K562 (cell line): Measurements from ENCODE around the gene DRAXIN. TPM values are rescaled to one million over a fixed set of nuclear protein-coding genes. Genes with fewer than 3 reads are reported as not detected.

Source experiments
- ATF2 ChIP-seq: sonication (generic); formaldehyde crosslinking; IDR thresholded peaks from 2 replicates; pipeline ENCODE4 v1.8.1; 2022; ENCODE audit warnings: missing genetic modification reagents
- PYGO2 ChIP-seq: fragments of 450-650 bp; IDR thresholded peaks from 2 replicates; pipeline ENCODE4 v1.6.1; 2016; ENCODE audit warnings: mild to moderate bottlenecking, missing genetic modification characterization, moderate library complexity, missing compliant biosample characterization
- RAD21 ChIP-seq, 2 experiments: fragments of 250-450 bp in 1 of 2; fragments of 450-650 bp in 1 of 2; sonication (Bioruptor Pico) in 1 of 2; formaldehyde crosslinking in 1 of 2; IDR thresholded peaks in 1 of 2; conservative IDR thresholded peaks in 1 of 2; 2 replicates each; pipeline versions ENCODE4 v1.4.0 to v1.8.0; 2020 to 2022; ENCODE audit warnings: mild to moderate bottlenecking in 2 of 2, moderate library complexity in 1 of 2
- ZNF143 ChIP-seq: sonication (generic); formaldehyde crosslinking; IDR thresholded peaks from 2 replicates; pipeline ENCODE4 v1.9.0; 2022; ENCODE audit warnings: mild to moderate bottlenecking, missing genetic modification reagents
- polyA plus RNA-seq, 8 experiments: library from polyadenylated mRNA; depleted of rRNA in 4 of 8; stranded (reverse) in 5 of 8; unstranded in 3 of 8; fragments of >200 nt; fragmentation: Nextera tagmentation in 2 of 8; fragmentation: Illumina TruSeq in 1 of 8; extraction: Ambion mirVana in 2 of 8; extraction: Trizol in 1 of 8; gene quantifications; 2 replicates each; pipeline versions ENCODE4 v1.2.1 to v1.2.3, GENCODE V29; 2011 to 2014; ENCODE audit warnings: inconsistent platforms in 1 of 8, missing spikeins in 1 of 8
- total RNA-seq, 7 experiments: library from RNA; depleted of rRNA in 6 of 7; stranded (reverse); fragments of >200 nt in 6 of 7; fragmentation: Illumina TruSeq in 2 of 7; extraction: Trizol in 2 of 7; gene quantifications; 2 replicates each; pipeline versions ENCODE4 v1.2.1 to v1.2.3, GENCODE V29; 2011 to 2021; ENCODE audit warnings: low replicate concordance in 1 of 7
- TF ChIP-seq, protein P1 (sequence below): fragments of 200-600 bp; sonication (generic); IDR thresholded peaks from one replicate; pipeline ENCODE4 v1.6.1; 2012; ENCODE audit warnings: mild to moderate bottlenecking, low read depth, low read length, inconsistent platforms
- TF ChIP-seq, protein P2 (sequence below): fragments of 200-800 bp; sonication (Bioruptor generic); IDR thresholded peaks from 2 replicates; pipeline ENCODE4 v1.6.1; 2016; ENCODE audit warnings: missing genetic modification characterization, missing compliant biosample characterization

The DRAXIN gene
- total and polyA plus RNA-seq, 9 of the 15 experiments (the other 6 are each of a cell fraction or from before 2014, with no cell fraction given): 0.01 to 0.04 (median 0.01) TPM; not detected in 6

DNA sequence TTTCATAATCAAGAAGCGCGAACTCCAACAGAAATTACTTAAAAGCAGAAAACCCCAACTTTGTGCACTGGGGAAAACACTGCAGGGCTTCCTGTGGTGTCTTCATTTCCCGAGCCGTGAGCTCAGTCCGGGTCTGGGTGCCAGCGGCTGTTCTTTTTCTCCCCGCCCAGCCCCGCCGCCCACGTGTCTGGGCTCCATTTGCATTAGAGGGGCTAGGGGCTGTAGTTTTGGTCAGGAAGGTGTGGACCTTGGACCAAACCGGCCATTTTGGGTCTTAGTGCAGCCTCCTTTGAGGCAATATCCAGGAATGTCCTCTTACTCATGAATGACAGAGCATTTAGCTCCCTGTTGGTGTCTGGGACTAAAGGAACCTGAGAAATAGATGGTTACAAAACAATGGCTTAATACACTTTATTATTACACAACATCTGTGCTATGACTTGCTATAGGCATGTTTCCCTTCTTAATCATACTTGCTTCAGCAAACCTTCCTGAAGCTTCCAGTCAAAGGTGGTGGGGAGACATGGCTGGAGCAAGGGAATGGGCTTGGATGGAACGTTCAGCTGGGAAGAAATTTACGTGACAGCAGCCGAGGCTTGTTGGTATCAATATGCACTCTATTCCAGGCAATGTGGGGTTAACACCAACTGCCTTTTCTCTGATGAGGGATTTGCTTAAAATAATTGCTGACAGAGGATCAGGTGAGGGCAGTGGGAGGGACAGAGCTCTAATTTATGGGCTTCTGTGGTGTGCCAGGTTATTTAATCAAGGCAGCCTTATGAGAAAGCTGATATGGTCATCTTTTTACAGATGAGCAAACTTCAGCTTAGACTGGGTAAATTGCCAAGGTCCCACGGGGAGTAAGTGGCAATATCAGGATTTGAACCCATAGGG is 45.5 kb downstream of the DRAXIN start (continued):
- TF ChIP-seq, protein P1, sequence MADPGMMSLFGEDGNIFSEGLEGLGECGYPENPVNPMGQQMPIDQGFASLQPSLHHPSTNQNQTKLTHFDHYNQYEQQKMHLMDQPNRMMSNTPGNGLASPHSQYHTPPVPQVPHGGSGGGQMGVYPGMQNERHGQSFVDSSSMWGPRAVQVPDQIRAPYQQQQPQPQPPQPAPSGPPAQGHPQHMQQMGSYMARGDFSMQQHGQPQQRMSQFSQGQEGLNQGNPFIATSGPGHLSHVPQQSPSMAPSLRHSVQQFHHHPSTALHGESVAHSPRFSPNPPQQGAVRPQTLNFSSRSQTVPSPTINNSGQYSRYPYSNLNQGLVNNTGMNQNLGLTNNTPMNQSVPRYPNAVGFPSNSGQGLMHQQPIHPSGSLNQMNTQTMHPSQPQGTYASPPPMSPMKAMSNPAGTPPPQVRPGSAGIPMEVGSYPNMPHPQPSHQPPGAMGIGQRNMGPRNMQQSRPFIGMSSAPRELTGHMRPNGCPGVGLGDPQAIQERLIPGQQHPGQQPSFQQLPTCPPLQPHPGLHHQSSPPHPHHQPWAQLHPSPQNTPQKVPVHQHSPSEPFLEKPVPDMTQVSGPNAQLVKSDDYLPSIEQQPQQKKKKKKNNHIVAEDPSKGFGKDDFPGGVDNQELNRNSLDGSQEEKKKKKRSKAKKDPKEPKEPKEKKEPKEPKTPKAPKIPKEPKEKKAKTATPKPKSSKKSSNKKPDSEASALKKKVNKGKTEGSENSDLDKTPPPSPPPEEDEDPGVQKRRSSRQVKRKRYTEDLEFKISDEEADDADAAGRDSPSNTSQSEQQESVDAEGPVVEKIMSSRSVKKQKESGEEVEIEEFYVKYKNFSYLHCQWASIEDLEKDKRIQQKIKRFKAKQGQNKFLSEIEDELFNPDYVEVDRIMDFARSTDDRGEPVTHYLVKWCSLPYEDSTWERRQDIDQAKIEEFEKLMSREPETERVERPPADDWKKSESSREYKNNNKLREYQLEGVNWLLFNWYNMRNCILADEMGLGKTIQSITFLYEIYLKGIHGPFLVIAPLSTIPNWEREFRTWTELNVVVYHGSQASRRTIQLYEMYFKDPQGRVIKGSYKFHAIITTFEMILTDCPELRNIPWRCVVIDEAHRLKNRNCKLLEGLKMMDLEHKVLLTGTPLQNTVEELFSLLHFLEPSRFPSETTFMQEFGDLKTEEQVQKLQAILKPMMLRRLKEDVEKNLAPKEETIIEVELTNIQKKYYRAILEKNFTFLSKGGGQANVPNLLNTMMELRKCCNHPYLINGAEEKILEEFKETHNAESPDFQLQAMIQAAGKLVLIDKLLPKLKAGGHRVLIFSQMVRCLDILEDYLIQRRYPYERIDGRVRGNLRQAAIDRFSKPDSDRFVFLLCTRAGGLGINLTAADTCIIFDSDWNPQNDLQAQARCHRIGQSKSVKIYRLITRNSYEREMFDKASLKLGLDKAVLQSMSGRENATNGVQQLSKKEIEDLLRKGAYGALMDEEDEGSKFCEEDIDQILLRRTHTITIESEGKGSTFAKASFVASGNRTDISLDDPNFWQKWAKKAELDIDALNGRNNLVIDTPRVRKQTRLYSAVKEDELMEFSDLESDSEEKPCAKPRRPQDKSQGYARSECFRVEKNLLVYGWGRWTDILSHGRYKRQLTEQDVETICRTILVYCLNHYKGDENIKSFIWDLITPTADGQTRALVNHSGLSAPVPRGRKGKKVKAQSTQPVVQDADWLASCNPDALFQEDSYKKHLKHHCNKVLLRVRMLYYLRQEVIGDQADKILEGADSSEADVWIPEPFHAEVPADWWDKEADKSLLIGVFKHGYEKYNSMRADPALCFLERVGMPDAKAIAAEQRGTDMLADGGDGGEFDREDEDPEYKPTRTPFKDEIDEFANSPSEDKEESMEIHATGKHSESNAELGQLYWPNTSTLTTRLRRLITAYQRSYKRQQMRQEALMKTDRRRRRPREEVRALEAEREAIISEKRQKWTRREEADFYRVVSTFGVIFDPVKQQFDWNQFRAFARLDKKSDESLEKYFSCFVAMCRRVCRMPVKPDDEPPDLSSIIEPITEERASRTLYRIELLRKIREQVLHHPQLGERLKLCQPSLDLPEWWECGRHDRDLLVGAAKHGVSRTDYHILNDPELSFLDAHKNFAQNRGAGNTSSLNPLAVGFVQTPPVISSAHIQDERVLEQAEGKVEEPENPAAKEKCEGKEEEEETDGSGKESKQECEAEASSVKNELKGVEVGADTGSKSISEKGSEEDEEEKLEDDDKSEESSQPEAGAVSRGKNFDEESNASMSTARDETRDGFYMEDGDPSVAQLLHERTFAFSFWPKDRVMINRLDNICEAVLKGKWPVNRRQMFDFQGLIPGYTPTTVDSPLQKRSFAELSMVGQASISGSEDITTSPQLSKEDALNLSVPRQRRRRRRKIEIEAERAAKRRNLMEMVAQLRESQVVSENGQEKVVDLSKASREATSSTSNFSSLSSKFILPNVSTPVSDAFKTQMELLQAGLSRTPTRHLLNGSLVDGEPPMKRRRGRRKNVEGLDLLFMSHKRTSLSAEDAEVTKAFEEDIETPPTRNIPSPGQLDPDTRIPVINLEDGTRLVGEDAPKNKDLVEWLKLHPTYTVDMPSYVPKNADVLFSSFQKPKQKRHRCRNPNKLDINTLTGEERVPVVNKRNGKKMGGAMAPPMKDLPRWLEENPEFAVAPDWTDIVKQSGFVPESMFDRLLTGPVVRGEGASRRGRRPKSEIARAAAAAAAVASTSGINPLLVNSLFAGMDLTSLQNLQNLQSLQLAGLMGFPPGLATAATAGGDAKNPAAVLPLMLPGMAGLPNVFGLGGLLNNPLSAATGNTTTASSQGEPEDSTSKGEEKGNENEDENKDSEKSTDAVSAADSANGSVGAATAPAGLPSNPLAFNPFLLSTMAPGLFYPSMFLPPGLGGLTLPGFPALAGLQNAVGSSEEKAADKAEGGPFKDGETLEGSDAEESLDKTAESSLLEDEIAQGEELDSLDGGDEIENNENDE: no peak
- TF ChIP-seq RAD21 (CRISPR knock-in tag; conservative IDR thresholded peaks at IDR 0.05 in 1 of 2, IDR thresholded peaks at IDR 0.05 in 1 of 2) (no peak), PYGO2 (no peak), ZNF143 (0 out of 2 replicates have a peak, but pooled peaks have one; percentile 1), ATF2 (CRISPR knock-in tag) (no peak)
- TF ChIP-seq, protein P2, sequence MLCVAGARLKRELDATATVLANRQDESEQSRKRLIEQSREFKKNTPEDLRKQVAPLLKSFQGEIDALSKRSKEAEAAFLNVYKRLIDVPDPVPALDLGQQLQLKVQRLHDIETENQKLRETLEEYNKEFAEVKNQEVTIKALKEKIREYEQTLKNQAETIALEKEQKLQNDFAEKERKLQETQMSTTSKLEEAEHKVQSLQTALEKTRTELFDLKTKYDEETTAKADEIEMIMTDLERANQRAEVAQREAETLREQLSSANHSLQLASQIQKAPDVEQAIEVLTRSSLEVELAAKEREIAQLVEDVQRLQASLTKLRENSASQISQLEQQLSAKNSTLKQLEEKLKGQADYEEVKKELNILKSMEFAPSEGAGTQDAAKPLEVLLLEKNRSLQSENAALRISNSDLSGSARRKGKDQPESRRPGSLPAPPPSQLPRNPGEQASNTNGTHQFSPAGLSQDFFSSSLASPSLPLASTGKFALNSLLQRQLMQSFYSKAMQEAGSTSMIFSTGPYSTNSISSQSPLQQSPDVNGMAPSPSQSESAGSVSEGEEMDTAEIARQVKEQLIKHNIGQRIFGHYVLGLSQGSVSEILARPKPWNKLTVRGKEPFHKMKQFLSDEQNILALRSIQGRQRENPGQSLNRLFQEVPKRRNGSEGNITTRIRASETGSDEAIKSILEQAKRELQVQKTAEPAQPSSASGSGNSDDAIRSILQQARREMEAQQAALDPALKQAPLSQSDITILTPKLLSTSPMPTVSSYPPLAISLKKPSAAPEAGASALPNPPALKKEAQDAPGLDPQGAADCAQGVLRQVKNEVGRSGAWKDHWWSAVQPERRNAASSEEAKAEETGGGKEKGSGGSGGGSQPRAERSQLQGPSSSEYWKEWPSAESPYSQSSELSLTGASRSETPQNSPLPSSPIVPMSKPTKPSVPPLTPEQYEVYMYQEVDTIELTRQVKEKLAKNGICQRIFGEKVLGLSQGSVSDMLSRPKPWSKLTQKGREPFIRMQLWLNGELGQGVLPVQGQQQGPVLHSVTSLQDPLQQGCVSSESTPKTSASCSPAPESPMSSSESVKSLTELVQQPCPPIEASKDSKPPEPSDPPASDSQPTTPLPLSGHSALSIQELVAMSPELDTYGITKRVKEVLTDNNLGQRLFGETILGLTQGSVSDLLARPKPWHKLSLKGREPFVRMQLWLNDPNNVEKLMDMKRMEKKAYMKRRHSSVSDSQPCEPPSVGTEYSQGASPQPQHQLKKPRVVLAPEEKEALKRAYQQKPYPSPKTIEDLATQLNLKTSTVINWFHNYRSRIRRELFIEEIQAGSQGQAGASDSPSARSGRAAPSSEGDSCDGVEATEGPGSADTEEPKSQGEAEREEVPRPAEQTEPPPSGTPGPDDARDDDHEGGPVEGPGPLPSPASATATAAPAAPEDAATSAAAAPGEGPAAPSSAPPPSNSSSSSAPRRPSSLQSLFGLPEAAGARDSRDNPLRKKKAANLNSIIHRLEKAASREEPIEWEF (CRISPR knock-in tag): no peak
